GM13977 (cell line): ENCODE results near the gene SLC2A14.
"Not testable (repeated sequence)": the region's sequence is repeated elsewhere in the genome, so short reads cannot be mapped to it uniquely, and the experiment has no call there.

Source experiments
- DNase-seq: peaks from one replicate; pipeline ENCODE4 v3.0.0; 2012; ENCODE audit warnings: low spot score
- CTCF ChIP-seq: IDR thresholded peaks from 2 replicates; pipeline ENCODE4 v1.5.1; 2012; ENCODE audit warnings: mild to moderate bottlenecking, control low read depth; ENCODE audit not compliant: insufficient read depth; ENCODE audit errors: extremely low read depth, missing control alignments
- in situ Hi-C: fragments of 300-500 bp; cut with MboI; formaldehyde crosslinking; loops from one replicate; pipeline ENCODE4 v1.12.0; 2022; ENCODE audit warnings: low sequenced_read_pairs, low pct_unique_long_range_greater_than_20kb, mixed read lengths, inconsistent platforms; ENCODE audit not compliant: unreplicated experiment

The SLC2A14 gene

DNA sequence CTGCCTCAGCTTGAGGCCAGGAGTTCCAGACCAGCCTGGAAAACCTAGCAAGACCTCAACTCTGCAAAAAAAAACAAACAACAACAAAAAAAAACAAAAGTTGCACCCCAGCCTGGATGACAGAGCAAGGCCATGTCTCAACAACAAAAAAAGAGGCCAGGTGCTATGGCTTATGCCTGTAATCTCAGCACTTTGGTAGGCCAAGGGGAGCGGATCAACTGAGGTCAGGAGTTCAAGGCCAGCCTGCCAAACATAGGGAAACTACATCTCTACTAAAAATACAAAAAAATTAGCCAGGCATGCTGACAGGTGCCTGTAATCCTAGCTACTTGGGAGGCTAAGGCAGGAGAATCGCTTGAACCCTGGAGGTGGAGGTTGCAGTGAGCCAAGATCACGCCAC, 6.5 kb upstream of the SLC2A14 start:
- DNase-seq = no peak
- in situ Hi-C loops = no loop called here

DNA sequence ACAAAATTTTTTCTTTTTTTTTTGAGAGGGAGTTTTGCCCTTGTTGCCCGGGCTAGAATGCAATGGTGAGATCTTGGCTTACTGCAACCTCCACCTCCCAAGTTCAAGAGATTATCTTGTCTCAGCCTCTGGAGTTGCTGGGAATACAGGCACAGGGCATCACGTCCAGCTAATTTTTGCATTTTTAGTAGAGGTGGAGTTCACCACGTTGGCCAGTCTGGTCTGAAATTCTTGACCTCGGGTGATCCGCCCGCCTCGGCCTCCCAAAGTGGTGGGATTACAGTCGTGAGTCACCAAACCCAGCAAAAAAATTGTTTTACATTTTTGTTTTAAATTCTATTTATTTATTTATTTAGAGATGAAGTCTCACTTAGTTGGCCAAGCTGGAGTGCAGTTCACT, 4.7 kb upstream of the SLC2A14 start:
- DNase-seq = no peak
- no peak for TF ChIP-seq CTCF
- in situ Hi-C loops = no loop called here

More for the DNA sequence above, 6.5 kb upstream of the SLC2A14 start:
- no peak for TF ChIP-seq CTCF

- no peak for TF ChIP-seq CTCF
- in situ Hi-C loops = no loop called here
- no peak for DNase-seq
Observed at GRCh38 chr12:7870335-7870734, 2.4 kb downstream of the SLC2A14 start.

DNA sequence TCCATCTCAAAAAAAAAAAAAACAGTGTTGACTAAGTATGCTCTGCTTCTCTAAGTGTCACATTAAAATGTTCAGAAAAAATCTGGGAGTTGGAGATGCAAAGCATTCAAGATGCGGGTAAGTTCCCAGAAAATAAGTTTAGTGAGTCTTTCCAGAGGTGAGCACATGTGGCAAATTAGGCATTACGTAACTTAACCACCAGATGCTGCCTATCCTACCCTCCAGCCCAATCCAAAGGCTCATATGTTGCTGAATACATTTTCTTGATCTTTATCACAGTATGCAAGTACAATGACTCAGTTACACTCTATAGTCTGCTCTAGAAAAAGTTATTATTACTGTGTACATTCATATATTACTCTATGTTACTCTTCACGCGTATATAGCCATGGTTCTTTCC, 3.6 kb downstream of the SLC2A14 start:
- no peak for DNase-seq
- in situ Hi-C loops = no loop called here
- TF ChIP-seq CTCF = no peak

DNA sequence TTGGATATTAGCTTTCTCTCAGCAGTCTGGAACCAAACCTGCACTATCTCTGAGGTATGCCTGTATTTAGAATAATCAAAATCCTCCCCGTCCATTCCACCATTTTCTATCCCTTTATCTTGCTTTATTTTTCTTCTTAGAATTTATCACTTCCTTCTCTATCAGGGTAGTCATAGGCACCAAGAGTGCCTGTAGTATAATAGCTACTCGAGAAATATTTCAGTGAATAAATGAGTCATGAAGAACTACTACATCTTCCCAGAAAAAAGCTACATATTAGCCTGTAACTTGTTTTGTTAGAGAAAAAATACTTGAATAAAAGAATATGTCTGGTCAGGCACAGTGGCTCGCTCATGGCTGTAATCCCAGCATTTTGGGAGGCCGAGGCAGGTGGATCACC, 4.3 kb downstream of the SLC2A14 start:
- no peak for TF ChIP-seq CTCF
- in situ Hi-C loops = no loop called here
- DNase-seq = no peak

DNA sequence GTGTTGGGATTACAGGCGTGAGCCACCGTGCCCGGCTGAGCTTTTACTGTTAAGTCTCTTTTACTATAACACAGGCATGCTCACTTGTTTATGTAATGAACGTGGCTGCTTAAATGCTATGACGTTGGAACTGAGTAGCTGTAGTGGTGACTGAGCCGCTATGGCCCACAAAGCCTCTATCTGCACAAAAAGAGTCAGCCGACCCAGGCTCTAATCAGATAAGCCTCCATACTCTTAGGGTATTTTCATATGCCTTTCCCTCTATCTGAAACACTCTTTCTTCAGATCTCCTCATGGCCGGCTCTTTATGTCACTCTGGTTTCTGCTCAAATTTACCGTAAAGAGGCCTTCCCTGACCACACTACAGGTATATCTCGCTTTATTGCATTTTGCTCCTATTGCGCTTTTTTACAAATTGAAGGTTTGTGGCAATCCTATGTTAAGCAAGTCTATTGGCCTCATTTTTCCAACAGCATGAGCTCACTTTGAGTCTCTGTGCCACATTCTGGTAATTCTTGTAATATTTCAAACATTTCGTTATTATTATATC, 8.0 kb downstream of the SLC2A14 start:
- no peak for DNase-seq
- no peak for TF ChIP-seq CTCF
- in situ Hi-C loops = no loop called here

GRCh38 chr12:7862814-7863348, 9.8 kb downstream of the SLC2A14 start:
- DNase-seq, in situ Hi-C loops: not testable (repeated sequence)

GRCh38 chr12:7862301-7862700, 10.4 kb downstream of the SLC2A14 start:
- DNase-seq, in situ Hi-C loops: not testable (repeated sequence)
